ENCODE measurements around the gene HSPA9. TPM values are rescaled to one million over a fixed set of nuclear protein-coding genes. Genes with fewer than 3 reads are reported as not detected.

HSPA9 gene
- total and polyA plus RNA-seq, 10 of the 15 experiments (the other 5 are each of a cell fraction or from before 2014, with no cell fraction given): 145 to 455 (median 343) TPM

- TF ChIP-seq POLR2AphosphoS2 (IDR thresholded peaks at IDR 0.05; ENCODE audit: low read depth, low read length) (no peak), POLR2A (IDR thresholded peaks at IDR 0.05; ENCODE audit: low read depth, low read length) (no peak), ZBED1 (IDR thresholded peaks at IDR 0.05; ENCODE audit: borderline replicate concordance) (no peak), ESRRA (IDR thresholded peaks at IDR 0.05; ENCODE audit: low read length) (no peak), MTA3 (IDR thresholded peaks at IDR 0.05; ENCODE audit: borderline replicate concordance, low read length) (no peak), KDM1A (IDR thresholded peaks at IDR 0.05; ENCODE audit: borderline replicate concordance) (no peak), ZNF592 (IDR thresholded peaks at IDR 0.05) (no peak), STAT1 (conservative IDR thresholded peaks at IDR 0.05) (no peak), IKZF1 (conservative IDR thresholded peaks at IDR 0.05) (no peak), RAD51 (IDR thresholded peaks at IDR 0.05) (no peak)
- TF ChIP-seq, protein P1, sequence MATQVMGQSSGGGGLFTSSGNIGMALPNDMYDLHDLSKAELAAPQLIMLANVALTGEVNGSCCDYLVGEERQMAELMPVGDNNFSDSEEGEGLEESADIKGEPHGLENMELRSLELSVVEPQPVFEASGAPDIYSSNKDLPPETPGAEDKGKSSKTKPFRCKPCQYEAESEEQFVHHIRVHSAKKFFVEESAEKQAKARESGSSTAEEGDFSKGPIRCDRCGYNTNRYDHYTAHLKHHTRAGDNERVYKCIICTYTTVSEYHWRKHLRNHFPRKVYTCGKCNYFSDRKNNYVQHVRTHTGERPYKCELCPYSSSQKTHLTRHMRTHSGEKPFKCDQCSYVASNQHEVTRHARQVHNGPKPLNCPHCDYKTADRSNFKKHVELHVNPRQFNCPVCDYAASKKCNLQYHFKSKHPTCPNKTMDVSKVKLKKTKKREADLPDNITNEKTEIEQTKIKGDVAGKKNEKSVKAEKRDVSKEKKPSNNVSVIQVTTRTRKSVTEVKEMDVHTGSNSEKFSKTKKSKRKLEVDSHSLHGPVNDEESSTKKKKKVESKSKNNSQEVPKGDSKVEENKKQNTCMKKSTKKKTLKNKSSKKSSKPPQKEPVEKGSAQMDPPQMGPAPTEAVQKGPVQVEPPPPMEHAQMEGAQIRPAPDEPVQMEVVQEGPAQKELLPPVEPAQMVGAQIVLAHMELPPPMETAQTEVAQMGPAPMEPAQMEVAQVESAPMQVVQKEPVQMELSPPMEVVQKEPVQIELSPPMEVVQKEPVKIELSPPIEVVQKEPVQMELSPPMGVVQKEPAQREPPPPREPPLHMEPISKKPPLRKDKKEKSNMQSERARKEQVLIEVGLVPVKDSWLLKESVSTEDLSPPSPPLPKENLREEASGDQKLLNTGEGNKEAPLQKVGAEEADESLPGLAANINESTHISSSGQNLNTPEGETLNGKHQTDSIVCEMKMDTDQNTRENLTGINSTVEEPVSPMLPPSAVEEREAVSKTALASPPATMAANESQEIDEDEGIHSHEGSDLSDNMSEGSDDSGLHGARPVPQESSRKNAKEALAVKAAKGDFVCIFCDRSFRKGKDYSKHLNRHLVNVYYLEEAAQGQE (IDR thresholded peaks at IDR 0.05; ENCODE audit: low read depth, low read length): no peak
- TF ChIP-seq, protein P2, sequence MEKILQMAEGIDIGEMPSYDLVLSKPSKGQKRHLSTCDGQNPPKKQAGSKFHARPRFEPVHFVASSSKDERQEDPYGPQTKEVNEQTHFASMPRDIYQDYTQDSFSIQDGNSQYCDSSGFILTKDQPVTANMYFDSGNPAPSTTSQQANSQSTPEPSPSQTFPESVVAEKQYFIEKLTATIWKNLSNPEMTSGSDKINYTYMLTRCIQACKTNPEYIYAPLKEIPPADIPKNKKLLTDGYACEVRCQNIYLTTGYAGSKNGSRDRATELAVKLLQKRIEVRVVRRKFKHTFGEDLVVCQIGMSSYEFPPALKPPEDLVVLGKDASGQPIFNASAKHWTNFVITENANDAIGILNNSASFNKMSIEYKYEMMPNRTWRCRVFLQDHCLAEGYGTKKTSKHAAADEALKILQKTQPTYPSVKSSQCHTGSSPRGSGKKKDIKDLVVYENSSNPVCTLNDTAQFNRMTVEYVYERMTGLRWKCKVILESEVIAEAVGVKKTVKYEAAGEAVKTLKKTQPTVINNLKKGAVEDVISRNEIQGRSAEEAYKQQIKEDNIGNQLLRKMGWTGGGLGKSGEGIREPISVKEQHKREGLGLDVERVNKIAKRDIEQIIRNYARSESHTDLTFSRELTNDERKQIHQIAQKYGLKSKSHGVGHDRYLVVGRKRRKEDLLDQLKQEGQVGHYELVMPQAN (conservative IDR thresholded peaks at IDR 0.05): no peak
Measured at GRCh38 chr5:138615461-138615860, 40.3 kb upstream of the HSPA9 start (continued).
